Peyer's patch (tissue), 4 donors: Measurements from ENCODE around the gene KRI1.
"Not testable (repeated sequence)": the region's sequence is repeated elsewhere in the genome, so short reads cannot be mapped to it uniquely, and the experiment has no call there.

Experiments used
- CTCF ChIP-seq, 6 experiments: fragments of 450-650 bp in 4 of 6; fragments of 200-600 bp in 2 of 6; sonication (generic) in 1 of 6; IDR thresholded peaks; one replicate each; pipeline ENCODE4 v1.5.1; 2017 to 2019; ENCODE audit warnings: antibody characterized with exemption in 6 of 6, mild to moderate bottlenecking in 3 of 6, moderate library complexity in 1 of 6
- POLR2A ChIP-seq, 2 donors: fragments of 450-650 bp; IDR thresholded peaks; one replicate each; pipeline ENCODE4 v1.5.1; 2017; ENCODE audit warnings: antibody characterized with exemption in 2 of 2, mild to moderate bottlenecking in 2 of 2, moderate library complexity in 2 of 2

GRCh38 chr19:10551006-10551405 lies 14.8 kb downstream of the KRI1 start:
- TF ChIP-seq CTCF, POLR2A (IDR thresholded peaks at IDR 0.05): not testable (repeated sequence)
